HG03575 (cell line): ENCODE results near the gene DHX38.
A peak's percentile ranks its signal among the peaks of the same experiment; 100 is the strongest.
"Not testable (repeated sequence)": the region's sequence is repeated elsewhere in the genome, so short reads cannot be mapped to it uniquely, and the experiment has no call there.

Experiments
- ATAC-seq: cut with Tn5 transposase; IDR thresholded peaks from one replicate; pipeline ENCODE4 v1.9.1; 2021; ENCODE audit not compliant: unreplicated experiment, insufficient number of reproducible peaks, low FRiP score; ENCODE audit errors: extremely low read depth

DHX38 gene

GRCh38 chr16:72093448-72094265, at the start of gene DHX38, which contains the start of gene TXNL4B:
Gene DHX38 (plus strand): TSS chr16:72093847. CDS start chr16:72096158, 2,311 bp downstream.
Gene TXNL4B (minus strand): TSS chr16:72093620. CDS start chr16:72090749, 2,871 bp downstream.
- peak; percentile 97 for ATAC-seq

GRCh38 chr16:72044296-72044695, 49.4 kb upstream of the DHX38 start:
- no peak for ATAC-seq

GRCh38 chr16:72044825-72045359, 48.8 kb upstream of the DHX38 start:
- no peak for ATAC-seq

GRCh38 chr16:72049110-72049509, 44.5 kb upstream of the DHX38 start:
- no peak for ATAC-seq

- ATAC-seq = no peak
Observed at GRCh38 chr16:72050769-72051464, 42.7 kb upstream of the DHX38 start.

- ATAC-seq = no peak
Observed at GRCh38 chr16:72051818-72052217, 41.8 kb upstream of the DHX38 start.

- ATAC-seq = not testable (repeated sequence)
Observed at GRCh38 chr16:72054254-72054847, 39.3 kb upstream of the DHX38 start, which contains the start of gene HP. Gene HP (plus strand): TSS chr16:72054505. CDS start chr16:72054653, 148 bp downstream.

- ATAC-seq = no peak
Observed at GRCh38 chr16:72055911-72056310, 37.7 kb upstream of the DHX38 start.

- ATAC-seq = not testable (repeated sequence)
Observed at GRCh38 chr16:72057313-72057712, 36.3 kb upstream of the DHX38 start.

GRCh38 chr16:72059060-72059459, 34.6 kb upstream of the DHX38 start:
- not testable (repeated sequence) for ATAC-seq

GRCh38 chr16:72060405-72060804, 33.2 kb upstream of the DHX38 start:
- ATAC-seq = no peak

- no peak for ATAC-seq
Observed at GRCh38 chr16:72061564-72061963, 32.1 kb upstream of the DHX38 start.

- no peak for ATAC-seq
Observed at GRCh38 chr16:72064361-72064894, 29.2 kb upstream of the DHX38 start.

- ATAC-seq = no peak
Observed at GRCh38 chr16:72066747-72067146, 26.9 kb upstream of the DHX38 start.

- no peak for ATAC-seq
Observed at GRCh38 chr16:72068930-72069329, 24.7 kb upstream of the DHX38 start.

- ATAC-seq = no peak
Observed at GRCh38 chr16:72072514-72073342, 20.9 kb upstream of the DHX38 start.

GRCh38 chr16:72073560-72074230, 20.0 kb upstream of the DHX38 start:
- ATAC-seq = no peak

- ATAC-seq = not testable (repeated sequence)
Observed at GRCh38 chr16:72075067-72075466, 18.6 kb upstream of the DHX38 start.
